Fibroblast of mammary gland (primary cell): ENCODE results near the gene LRRC4.

ENCODE experiments used
- DNase-seq: peaks from one replicate; pipeline ENCODE4 v3.0.0-alpha.2; 2010; ENCODE audit warnings: low read depth
- H3K4me3 ChIP-seq: 2 replicates; pipeline ENCODE4 v1.5.1; 2011; ENCODE audit warnings: low read depth, mild to moderate bottlenecking, low read length, moderate library complexity; ENCODE audit not compliant: control insufficient read depth
- CTCF ChIP-seq: conservative IDR thresholded peaks from 2 replicates; pipeline ENCODE4 v1.5.1; 2011; ENCODE audit warnings: low read depth, low read length, inconsistent platforms; ENCODE audit not compliant: control insufficient read depth, insufficient read depth

Gene LRRC4

GRCh38 chr7:128030263-128030653 lies 979 bp downstream of the LRRC4 start:
- H3K4me3 ChIP-seq = no peak overlapping the region
- no peak for DNase-seq
- no peak for TF ChIP-seq CTCF

GRCh38 chr7:128029405-128029995 lies 1.7 kb downstream of the LRRC4 start:
- H3K4me3 ChIP-seq = no peak overlapping the region
- no peak for DNase-seq
- no peak for TF ChIP-seq CTCF

GRCh38 chr7:128027485-128027980 lies 3.7 kb downstream of the LRRC4 start:
- H3K4me3 ChIP-seq = no peak overlapping the region
- no peak for TF ChIP-seq CTCF
- DNase-seq = no peak

- no peak for TF ChIP-seq CTCF
- DNase-seq = no peak
- no peak overlapping the region for H3K4me3 ChIP-seq
Observed at GRCh38 chr7:128026551-128026950, 4.7 kb downstream of the LRRC4 start.

GRCh38 chr7:128025819-128026218 lies 5.4 kb downstream of the LRRC4 start:
- DNase-seq = no peak
- H3K4me3 ChIP-seq = no peak overlapping the region
- TF ChIP-seq CTCF = no peak

- TF ChIP-seq CTCF = no peak
- DNase-seq = peak; percentile 36
- no peak overlapping the region for H3K4me3 ChIP-seq
Observed at GRCh38 chr7:128025380-128025779, 5.9 kb downstream of the LRRC4 start.

- no peak for DNase-seq
- H3K4me3 ChIP-seq = no peak overlapping the region
- TF ChIP-seq CTCF = no peak
Observed at GRCh38 chr7:128024151-128024550, 7.1 kb downstream of the LRRC4 start.
